Prostate gland (tissue), 2 donors: ENCODE results near the gene A4GNT.

Experiments used
- CTCF ChIP-seq, 4 experiments: fragments of 200-600 bp in 2 of 4; fragments of 450-650 bp in 2 of 4; sonication (generic) in 2 of 4; IDR thresholded peaks; 1 replicate in 3 of 4; 2 replicates in 1 of 4; pipeline ENCODE4 v1.5.1; 2016 to 2019; ENCODE audit warnings: antibody characterized with exemption in 4 of 4, mild to moderate bottlenecking in 2 of 4, moderate library complexity in 2 of 4
- POLR2A ChIP-seq: fragments of 450-650 bp; IDR thresholded peaks from one replicate; pipeline ENCODE4 v1.6.1; 2016; ENCODE audit warnings: antibody characterized with exemption, mild to moderate bottlenecking
- POLR2AphosphoS5 ChIP-seq: sonication (generic); formaldehyde crosslinking; IDR thresholded peaks from one replicate; pipeline ENCODE4 v1.6.1; 2017; ENCODE audit warnings: antibody characterized with exemption

- TF ChIP-seq POLR2A (no peak), POLR2AphosphoS5 (no peak), CTCF (IDR thresholded peaks at IDR 0.05) (no peak)
Observed at GRCh38 chr3:138173769-138174420, 41.7 kb upstream of the A4GNT start.
